SH-SY5Y (cell line): ENCODE results near the gene C6orf136.

Source experiments
- GATA2 ChIP-seq: IDR thresholded peaks from 2 replicates; pipeline ENCODE4 v1.6.1; 2011; ENCODE audit warnings: mild to moderate bottlenecking, low read depth, low read length
- GATA3 ChIP-seq: IDR thresholded peaks from 2 replicates; pipeline ENCODE4 v1.6.1; 2011; ENCODE audit warnings: low read depth, mild to moderate bottlenecking, low read length, moderate library complexity

Gene C6orf136

GRCh38 chr6:30635834-30636233 lies 11.1 kb upstream of the C6orf136 start:
- TF ChIP-seq GATA3 (no peak), GATA2 (no peak)

- TF ChIP-seq GATA2, result no peak
- TF ChIP-seq GATA3, result no peak
These were observed 6.5 kb upstream of the C6orf136 start for GRCh38 chr6:30640481-30640880.

- TF ChIP-seq GATA2 (no peak), GATA3 (no peak)
These were observed 5.9 kb upstream of the C6orf136 start for GRCh38 chr6:30641048-30641447.

- TF ChIP-seq GATA2 (no peak), GATA3 (no peak)
These were observed 3.3 kb upstream of the C6orf136 start for GRCh38 chr6:30643656-30644055.

- TF ChIP-seq GATA2 (no peak), GATA3 (no peak)
These were observed 2.2 kb upstream of the C6orf136 start for GRCh38 chr6:30644769-30645168.

- TF ChIP-seq GATA3, result no peak
- no peak for TF ChIP-seq GATA2
These were observed 944 bp upstream of the C6orf136 start for GRCh38 chr6:30645989-30646388.

- TF ChIP-seq GATA2 (no peak), GATA3 (no peak)
These were observed 546 bp downstream of the C6orf136 start for GRCh38 chr6:30647242-30648116.

- TF ChIP-seq GATA3 (no peak), GATA2 (no peak)
These were observed 4.2 kb downstream of the C6orf136 start for GRCh38 chr6:30651143-30651542.

GRCh38 chr6:30654798-30655742 lies 8.1 kb downstream of the C6orf136 start:
- TF ChIP-seq GATA2 (no peak), GATA3 (no peak)

GRCh38 chr6:30655743-30656094 lies 8.8 kb downstream of the C6orf136 start:
- no peak for TF ChIP-seq GATA2
- TF ChIP-seq GATA3, result no peak

- TF ChIP-seq GATA3 (no peak), GATA2 (no peak)
These were observed 9.6 kb downstream of the C6orf136 start for GRCh38 chr6:30656513-30656912.

- TF ChIP-seq GATA3, result no peak
- no peak for TF ChIP-seq GATA2
These were observed 10.5 kb downstream of the C6orf136 start for GRCh38 chr6:30657454-30657853.

- no peak for TF ChIP-seq GATA2
- no peak for TF ChIP-seq GATA3
These were observed 18.2 kb downstream of the C6orf136 start for GRCh38 chr6:30664994-30665767.
